Brain microvascular endothelial cell (primary cell): Measurements from ENCODE around the gene USH2A.

Experiments used
- DNase-seq: peaks from one replicate; pipeline ENCODE4 v3.0.0-alpha.2; 2020
- H3K27ac ChIP-seq: fragments of 250-450 bp; sonication (Bioruptor Pico); 2 replicates; pipeline ENCODE4 v1.5.1; 2020; ENCODE audit warnings: mild to moderate bottlenecking, moderate library complexity
- H3K27me3 ChIP-seq: fragments of 250-450 bp; sonication (Bioruptor Pico); replicated peaks from 2 replicates; pipeline ENCODE4 v1.5.1; 2020; ENCODE audit warnings: mild to moderate bottlenecking
- H3K36me3 ChIP-seq: fragments of 250-450 bp; sonication (Bioruptor Pico); replicated peaks from 2 replicates; pipeline ENCODE4 v1.5.1; 2020; ENCODE audit warnings: mild to moderate bottlenecking
- H3K4me3 ChIP-seq: 2 replicates; pipeline ENCODE4 v1.5.1; 2011; ENCODE audit warnings: low read depth, mild to moderate bottlenecking, control low read depth, low read length, moderate library complexity
- CTCF ChIP-seq: IDR thresholded peaks from 2 replicates; pipeline ENCODE4 v1.5.1; 2011; ENCODE audit warnings: low read depth, mild to moderate bottlenecking, moderate library complexity, low read length, control low read depth, inconsistent platforms; ENCODE audit errors: missing control alignments
- in situ Hi-C: cut with HindIII; loops from 2 replicates; pipeline ENCODE4 v1.10.0; 2017; ENCODE audit warnings: low sequenced_read_pairs, low pct_ligation_motif_present

The USH2A gene

GRCh38 chr1:216325946-216326345 lies 97.3 kb downstream of the USH2A start:
- Histone ChIP-seq H3K27me3 (no peaks in the 10 kb centered on the region), H3K36me3 (no peaks in the 10 kb centered on the region), H3K27ac (no peak overlapping the region), H3K4me3 (no peak overlapping the region)
- TF ChIP-seq CTCF: no peak
- in situ Hi-C loops: no loop called here
- no peak for DNase-seq

DNA sequence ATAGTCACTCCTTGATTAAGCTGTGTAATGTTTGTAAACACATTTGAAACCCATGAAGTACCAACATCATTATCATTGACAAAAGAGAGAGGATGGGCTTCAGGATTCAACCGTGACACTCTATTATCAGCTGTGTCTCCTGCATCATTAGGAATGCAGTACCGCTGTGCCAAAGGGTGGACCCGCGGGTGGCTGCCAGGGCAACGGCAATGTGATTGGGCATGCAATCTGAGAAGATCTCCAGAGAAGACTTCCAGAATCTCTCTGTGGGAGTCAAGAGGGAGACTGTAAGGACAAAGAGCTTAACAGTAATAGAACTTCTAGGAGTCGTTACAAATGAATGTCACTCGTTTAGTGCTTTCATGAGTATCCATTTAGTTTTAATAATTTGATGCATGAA lies 97.9 kb downstream of the USH2A start:
- Histone ChIP-seq H3K4me3 (no peak overlapping the region), H3K27ac (no peak overlapping the region), H3K36me3 (no peaks in the 10 kb centered on the region), H3K27me3 (no peaks in the 10 kb centered on the region)
- no peak for TF ChIP-seq CTCF
- no peak for DNase-seq
- in situ Hi-C loops: no loop called here

DNA sequence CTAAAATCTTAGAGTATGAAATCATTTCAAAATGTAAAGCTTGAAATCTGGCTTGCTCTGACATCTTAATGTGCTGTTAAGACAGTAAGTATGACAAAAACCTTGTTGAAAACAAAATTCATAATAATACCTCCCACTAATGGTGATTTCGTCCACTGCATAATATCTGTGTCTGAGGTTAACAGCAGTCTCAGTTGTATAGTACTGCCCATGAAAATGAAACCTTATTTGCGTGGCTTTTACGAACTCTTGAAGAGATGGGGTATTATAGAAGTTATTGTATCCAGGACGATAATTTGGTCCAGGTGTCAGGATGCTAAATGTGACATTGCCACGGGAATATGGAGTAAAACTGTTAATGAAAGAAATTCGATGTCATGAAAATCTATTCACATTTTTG lies 99.9 kb downstream of the USH2A start:
- no peak overlapping the region for H3K4me3 ChIP-seq
- no peaks in the 10 kb centered on the region for H3K27me3 ChIP-seq
- no peak for TF ChIP-seq CTCF
- in situ Hi-C loops: no loop called here
- no peak for DNase-seq
- no peaks in the 10 kb centered on the region for H3K36me3 ChIP-seq
- H3K27ac ChIP-seq: no peak overlapping the region

- Histone ChIP-seq H3K27ac (no peak overlapping the region), H3K36me3 (no peaks in the 10 kb centered on the region), H3K4me3 (no peak overlapping the region), H3K27me3 (no peaks in the 10 kb centered on the region)
- no peak for TF ChIP-seq CTCF
- DNase-seq: peak; percentile 14
- in situ Hi-C loops: no loop called here
Observed at GRCh38 chr1:216314379-216315095, 108.7 kb downstream of the USH2A start.

GRCh38 chr1:216310776-216311175 lies 112.5 kb downstream of the USH2A start:
- Histone ChIP-seq H3K36me3 (no peaks in the 10 kb centered on the region), H3K4me3 (no peak overlapping the region), H3K27me3 (no peaks in the 10 kb centered on the region), H3K27ac (no peak overlapping the region)
- peak; percentile 58 for DNase-seq
- in situ Hi-C loops: no loop called here
- TF ChIP-seq CTCF: peak; percentile 83

- Histone ChIP-seq H3K36me3 (no peaks in the 10 kb centered on the region), H3K27ac (no peak overlapping the region), H3K27me3 (no peaks in the 10 kb centered on the region), H3K4me3 (no peak overlapping the region)
- no peak for DNase-seq
- no peak for TF ChIP-seq CTCF
- in situ Hi-C loops: no loop called here
Observed at GRCh38 chr1:216306830-216307229, 116.4 kb downstream of the USH2A start.
